CD4-positive, CD25-positive, alpha-beta regulatory T cell (primary cell): ENCODE data around the gene GADL1. TPM values are rescaled to one million over a fixed set of nuclear protein-coding genes. Genes with fewer than 3 reads are reported as not detected.

Experiments
- ATAC-seq, 2 donors: fragments of 150-1000 bp; cut with Tn5 transposase; one replicate each; pipeline ENCODE4 v1.10.0; 2021; ENCODE audit warnings: low read depth in 2 of 2, moderate number of reproducible peaks in 2 of 2, moderate library complexity in 1 of 2
- DNase-seq, 3 donors: peaks; one replicate each; pipeline versions ENCODE4 v3.0.0 to v3.0.0-alpha.2; 2012 to 2022; ENCODE audit warnings: mixed read lengths in 1 of 3
- H3K27ac ChIP-seq: one replicate; pipeline ENCODE4 v1.7.0; 2013; ENCODE audit warnings: mild to moderate bottlenecking, low read length; ENCODE audit not compliant: insufficient read depth, poor library complexity, severe bottlenecking
- H3K27me3 ChIP-seq: one replicate; pipeline ENCODE4 v1.7.0; 2013; ENCODE audit warnings: low read length; ENCODE audit not compliant: control insufficient read depth, insufficient read depth
- H3K36me3 ChIP-seq: one replicate; pipeline ENCODE4 v1.7.0; 2013; ENCODE audit warnings: mild to moderate bottlenecking, low read length, moderate library complexity; ENCODE audit not compliant: control insufficient read depth, insufficient read depth
- H3K4me1 ChIP-seq: 2 replicates; pipeline ENCODE4 v1.7.0; 2013; ENCODE audit warnings: mild to moderate bottlenecking, low read length; ENCODE audit not compliant: insufficient read depth, control insufficient read depth, poor library complexity, severe bottlenecking
- H3K4me3 ChIP-seq: one replicate; pipeline ENCODE4 v1.7.0; 2013; ENCODE audit warnings: low read depth, mild to moderate bottlenecking, low read length, moderate library complexity
- H3K9me3 ChIP-seq, 2 experiments: 1 replicate in 1 of 2; 2 replicates in 1 of 2; pipeline ENCODE4 v1.7.0; 2013; ENCODE audit warnings: low read length in 2 of 2, mild to moderate bottlenecking in 1 of 2, moderate library complexity in 1 of 2; ENCODE audit not compliant: control insufficient read depth in 2 of 2
- H3K27ac Mint-ChIP-seq, 3 donors: one replicate each; pipeline ENCODE4 v1.8.0; 2020 to 2022; ENCODE audit warnings: mild to moderate bottlenecking in 3 of 3, mixed read lengths in 3 of 3, moderate library complexity in 2 of 3
- H3K27me3 Mint-ChIP-seq: one replicate; pipeline ENCODE4 v1.8.0; 2022; ENCODE audit warnings: mild to moderate bottlenecking, mixed read lengths
- H3K36me3 Mint-ChIP-seq: one replicate; pipeline ENCODE4 v1.8.0; 2020; ENCODE audit warnings: mixed read lengths
- H3K4me1 Mint-ChIP-seq, 4 donors: one replicate each; pipeline ENCODE4 v1.8.0; 2020 to 2022; ENCODE audit warnings: mixed read lengths in 4 of 4, mild to moderate bottlenecking in 1 of 4
- H3K4me3 Mint-ChIP-seq, 4 donors: one replicate each; pipeline ENCODE4 v1.8.0; 2020 to 2022; ENCODE audit warnings: mild to moderate bottlenecking in 4 of 4, mixed read lengths in 4 of 4, moderate library complexity in 3 of 4
- H3K9me3 Mint-ChIP-seq, 7 donors: one replicate each; pipeline ENCODE4 v1.8.0; 2020 to 2022; ENCODE audit warnings: mixed read lengths in 7 of 7, mild to moderate bottlenecking in 3 of 7, moderate library complexity in 2 of 7
- polyA plus RNA-seq, 4 donors: library from polyadenylated mRNA; unstranded; fragments of 300-500 nt; fragmentation: Illumina TruSeq; gene quantifications; one replicate each; pipeline ENCODE4 v1.2.3, GENCODE V29; 2021
- total RNA-seq: library from RNA; stranded (reverse); gene quantifications from one replicate; pipeline ENCODE4 v1.2.3, GENCODE V29; 2022

The GADL1 gene
- total and polyA plus RNA-seq, 5 donors from 2014 or later = not detected

GRCh38 chr3:30676424-30677346, 217.8 kb downstream of the GADL1 start:
- Histone ChIP-seq H3K4me1 (peaks cover 25% of the 10 kb centered on the region), H3K36me3 (peaks cover 87% of the 10 kb centered on the region), H3K27ac (no peak overlapping the region), H3K9me3 (no peaks in the 10 kb centered on the region), H3K4me3 (no peak overlapping the region), H3K27me3 (no peaks in the 10 kb centered on the region)
- H3K4me1 Mint-ChIP-seq = peaks cover 36 to 94% (median 65%) of the 10 kb centered on the region in 4 donors
- H3K4me3 Mint-ChIP-seq = no peak overlapping the region
- ATAC-seq (no peak), DNase-seq (no peak)
- H3K9me3 Mint-ChIP-seq = peaks cover 0 to 4% (median 0%) of the 10 kb centered on the region in 7 donors
- H3K27ac Mint-ChIP-seq = peak overlapping the region in 2 of 3 donors; percentile 31 to 65
- peaks cover 85% of the 10 kb centered on the region for H3K36me3 Mint-ChIP-seq
- H3K27me3 Mint-ChIP-seq = no peaks in the 10 kb centered on the region
